Urinary bladder (tissue), 4 donors: Measurements from ENCODE around the gene SCG2. TPM values are rescaled to one million over a fixed set of nuclear protein-coding genes. Genes with fewer than 3 reads are reported as not detected.

Experiments used
- DNase-seq: peaks from one replicate; pipeline ENCODE4 v3.0.0-alpha.2; 2015; ENCODE audit errors: extremely low spot score
- H3K27ac ChIP-seq: one replicate; pipeline ENCODE4 v1.5.1; 2013; ENCODE audit warnings: low read depth, mild to moderate bottlenecking, moderate library complexity
- H3K36me3 ChIP-seq: one replicate; pipeline ENCODE4 v1.6.1; 2013; ENCODE audit warnings: mild to moderate bottlenecking, moderate library complexity; ENCODE audit not compliant: insufficient read depth
- H3K4me1 ChIP-seq: one replicate; pipeline ENCODE4 v1.6.1; 2013; ENCODE audit warnings: mild to moderate bottlenecking, moderate library complexity; ENCODE audit not compliant: insufficient read depth
- H3K4me3 ChIP-seq: one replicate; pipeline ENCODE4 v1.5.1; 2013; ENCODE audit warnings: low read depth, low read length
- WGBS: extraction: QIAGEN DNeasy Blood & Tissue Kit; methylation state at CpG from one replicate; pipeline ENCODE4 v1.1.7; 2013; 5-methylcytosine and 5-hydroxymethylcytosine counted together
- polyA plus RNA-seq: library from polyadenylated mRNA; stranded (reverse); fragments of 200-250 nt; gene quantifications from one replicate; pipeline ENCODE4 v1.2.3, GENCODE V29; 2013
- total RNA-seq: library from RNA; depleted of rRNA; stranded (reverse); fragments of >200 nt; gene quantifications from one replicate; pipeline ENCODE4 v1.2.3, GENCODE V29; 2014
- donor health status: healthy with polysubstance abuse.
- donor health status: healthy.

Gene SCG2
- total and polyA plus RNA-seq, 2 donors: 3.5 to 15.3 TPM

DNA sequence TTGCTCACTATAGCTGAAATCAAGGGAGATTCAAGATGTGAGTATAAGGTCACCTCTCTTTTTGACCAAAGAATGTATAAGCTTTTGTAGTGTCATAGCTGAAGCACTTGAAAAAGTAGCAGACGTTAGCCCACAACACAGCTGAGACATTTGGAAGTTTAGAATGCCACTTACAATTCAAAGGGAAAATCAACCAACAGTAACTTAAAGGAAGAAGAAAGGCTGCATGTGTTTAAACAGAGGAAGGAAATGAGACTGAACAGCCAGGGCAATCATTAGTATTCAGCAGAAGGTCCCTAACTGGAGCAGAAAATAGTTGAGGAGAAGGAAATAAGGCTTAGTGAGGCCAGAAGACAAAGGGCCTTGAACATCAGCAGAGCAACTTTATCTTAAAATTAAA, 23.5 kb upstream of the SCG2 start:
- H3K36me3 ChIP-seq: no peaks in the 10 kb centered on the region
- WGBS: 70% methylated on average over 1 of the region's 1 CpG
- H3K4me1 ChIP-seq: no peaks in the 10 kb centered on the region
- no peak for DNase-seq
- no peak overlapping the region for H3K27ac ChIP-seq
- H3K4me3 ChIP-seq: no peak overlapping the region

- WGBS: 63% methylated on average over 7 of the region's 7 CpGs
- Histone ChIP-seq H3K27ac (no peak overlapping the region), H3K4me3 (no peak overlapping the region), H3K36me3 (no peaks in the 10 kb centered on the region), H3K4me1 (no peaks in the 10 kb centered on the region)
- DNase-seq: no peak
Observed at GRCh38 chr2:223621901-223622300, 19.7 kb upstream of the SCG2 start.

GRCh38 chr2:223619486-223620129, 17.4 kb upstream of the SCG2 start:
- Histone ChIP-seq H3K4me3 (no peak overlapping the region), H3K36me3 (no peaks in the 10 kb centered on the region), H3K27ac (no peak overlapping the region), H3K4me1 (no peaks in the 10 kb centered on the region)
- 82% methylated on average over 7 of the region's 7 CpGs for WGBS
- DNase-seq: no peak

- Histone ChIP-seq H3K4me1 (no peaks in the 10 kb centered on the region), H3K4me3 (no peak overlapping the region), H3K36me3 (no peaks in the 10 kb centered on the region), H3K27ac (no peak overlapping the region)
- WGBS: 44% methylated on average over 13 of the region's 13 CpGs
- DNase-seq: no peak
Observed at GRCh38 chr2:223618172-223619035, 16.2 kb upstream of the SCG2 start.

DNA sequence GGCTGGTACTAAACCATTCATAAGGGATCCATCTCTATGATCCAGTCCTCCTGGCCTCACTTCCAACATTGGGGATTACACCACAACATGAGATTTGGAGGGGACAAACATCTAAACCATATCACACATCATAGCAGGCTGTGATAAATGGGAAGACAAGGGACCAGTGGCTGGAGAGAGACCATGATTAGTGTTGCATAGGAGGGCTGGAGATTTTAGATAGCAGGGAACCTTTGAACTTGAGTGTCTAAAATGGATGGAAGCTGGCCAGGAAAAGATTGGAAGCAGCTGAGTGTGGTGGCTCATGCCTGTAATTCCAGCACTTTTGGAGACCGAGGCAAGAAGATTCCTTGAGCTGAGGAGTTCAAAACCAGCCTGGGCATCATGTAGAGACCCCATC, 12.4 kb upstream of the SCG2 start:
- H3K36me3 ChIP-seq: no peaks in the 10 kb centered on the region

GRCh38 chr2:223613017-223613950, 11.1 kb upstream of the SCG2 start:
- Histone ChIP-seq H3K27ac (peak overlapping the region; percentile 48), H3K4me3 (peak overlapping the region; percentile 1), H3K36me3 (no peaks in the 10 kb centered on the region), H3K4me1 (no peaks in the 10 kb centered on the region)
- 4% methylated on average over 35 of the region's 35 CpGs for WGBS
- peak; percentile 67 for DNase-seq

More for the DNA sequence above, 12.4 kb upstream of the SCG2 start:
- Histone ChIP-seq H3K27ac (no peak overlapping the region), H3K4me3 (no peak overlapping the region), H3K4me1 (no peaks in the 10 kb centered on the region)
- WGBS: 77% methylated on average over 1 of the region's 1 CpG
- DNase-seq: no peak

DNA sequence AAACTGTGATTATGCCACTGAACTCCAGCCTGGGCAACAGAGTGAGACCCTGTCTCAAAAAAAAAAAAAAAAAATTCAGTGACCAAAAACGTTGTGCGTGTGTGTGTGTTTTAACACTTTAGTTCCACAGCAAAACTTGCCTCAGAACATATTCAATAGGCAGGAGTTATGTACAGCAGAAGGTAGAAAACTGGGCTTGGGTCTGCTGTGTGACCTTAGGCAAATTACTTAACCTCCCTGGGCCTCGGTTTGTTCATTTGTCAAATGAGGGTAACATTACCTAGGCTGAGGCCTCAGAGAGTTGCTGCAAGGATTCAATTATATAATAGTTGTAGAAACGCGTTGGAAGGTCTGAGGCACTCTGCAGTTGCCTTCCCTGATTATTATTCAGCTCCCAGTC, 10.3 kb upstream of the SCG2 start:
- Histone ChIP-seq H3K27ac (peak overlapping the region; percentile 46), H3K36me3 (no peaks in the 10 kb centered on the region), H3K4me1 (no peaks in the 10 kb centered on the region), H3K4me3 (no peak overlapping the region)
- DNase-seq: no peak
- WGBS: 48% methylated on average over 5 of the region's 5 CpGs

DNA sequence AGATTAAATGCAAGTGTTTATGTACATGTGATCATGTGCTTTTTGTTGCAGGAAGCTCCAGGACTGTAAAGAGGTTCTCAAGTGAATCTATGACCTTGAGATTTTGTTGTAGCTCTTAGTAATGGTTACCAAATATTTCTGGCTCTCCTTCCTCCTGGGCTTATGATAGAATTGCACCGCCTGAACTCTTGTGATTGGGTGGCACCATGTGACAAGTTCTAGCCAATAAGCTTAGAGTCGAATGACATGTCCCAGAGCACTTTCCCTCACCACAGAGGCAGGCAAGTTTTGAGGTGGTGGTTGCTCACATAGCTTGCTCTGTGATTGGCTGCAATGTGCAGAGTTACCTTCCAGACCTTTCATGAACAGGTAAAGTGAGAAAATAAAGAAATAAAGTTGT, 8.9 kb upstream of the SCG2 start:
- 96% methylated on average over 2 of the region's 2 CpGs for WGBS
- DNase-seq: no peak
- Histone ChIP-seq H3K4me1 (no peaks in the 10 kb centered on the region), H3K4me3 (no peak overlapping the region), H3K36me3 (no peaks in the 10 kb centered on the region), H3K27ac (no peak overlapping the region)

GRCh38 chr2:223607476-223607875, 5.3 kb upstream of the SCG2 start:
- no peaks in the 10 kb centered on the region for H3K36me3 ChIP-seq
- H3K27ac ChIP-seq: no peak overlapping the region
- no peak overlapping the region for H3K4me3 ChIP-seq
- H3K4me1 ChIP-seq: no peaks in the 10 kb centered on the region
- no peak for DNase-seq
- WGBS: 68% methylated on average over 5 of the region's 5 CpGs

- no peaks in the 10 kb centered on the region for H3K4me1 ChIP-seq
- no peaks in the 10 kb centered on the region for H3K36me3 ChIP-seq
- DNase-seq: no peak
- WGBS: 47% methylated on average over 1 of the region's 1 CpG
- H3K4me3 ChIP-seq: no peak overlapping the region
- H3K27ac ChIP-seq: no peak overlapping the region
Observed at GRCh38 chr2:223606946-223607345, 4.8 kb upstream of the SCG2 start.

GRCh38 chr2:223604231-223604630, 2.1 kb upstream of the SCG2 start:
- Histone ChIP-seq H3K4me3 (no peak overlapping the region), H3K27ac (no peak overlapping the region), H3K4me1 (no peaks in the 10 kb centered on the region), H3K36me3 (no peaks in the 10 kb centered on the region)
- WGBS: 79% methylated on average over 2 of the region's 2 CpGs
- DNase-seq: no peak

GRCh38 chr2:223602972-223603371, 811 bp upstream of the SCG2 start:
- DNase-seq: no peak
- H3K27ac ChIP-seq: no peak overlapping the region
- H3K36me3 ChIP-seq: no peaks in the 10 kb centered on the region
- 56% methylated on average over 2 of the region's 2 CpGs for WGBS
- H3K4me3 ChIP-seq: no peak overlapping the region
- no peaks in the 10 kb centered on the region for H3K4me1 ChIP-seq

DNA sequence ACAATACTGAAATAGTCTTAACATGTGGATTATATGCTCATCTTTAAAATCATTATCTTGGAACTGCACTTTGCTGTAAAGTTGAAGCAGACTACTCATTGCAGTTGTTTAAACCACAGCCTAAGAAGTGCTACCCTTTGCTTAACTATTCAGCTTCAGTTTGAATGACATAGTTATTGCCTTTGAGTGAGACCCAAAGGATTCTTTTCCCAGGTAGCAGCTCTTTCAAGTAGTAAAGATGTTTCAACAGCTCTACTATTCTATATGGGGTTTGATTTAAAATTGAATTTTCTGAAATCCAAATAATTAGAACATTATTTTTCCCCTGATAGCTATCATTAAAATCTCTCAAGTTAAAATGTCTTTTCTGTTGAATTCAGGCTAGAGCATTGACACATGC, 1.1 kb downstream of the SCG2 start:
- Histone ChIP-seq H3K4me3 (no peak overlapping the region), H3K27ac (no peak overlapping the region), H3K36me3 (no peaks in the 10 kb centered on the region), H3K4me1 (no peaks in the 10 kb centered on the region)
- no peak for DNase-seq
